ENCODE measurements around the gene RAB7A.

- TF ChIP-seq, protein P1, sequence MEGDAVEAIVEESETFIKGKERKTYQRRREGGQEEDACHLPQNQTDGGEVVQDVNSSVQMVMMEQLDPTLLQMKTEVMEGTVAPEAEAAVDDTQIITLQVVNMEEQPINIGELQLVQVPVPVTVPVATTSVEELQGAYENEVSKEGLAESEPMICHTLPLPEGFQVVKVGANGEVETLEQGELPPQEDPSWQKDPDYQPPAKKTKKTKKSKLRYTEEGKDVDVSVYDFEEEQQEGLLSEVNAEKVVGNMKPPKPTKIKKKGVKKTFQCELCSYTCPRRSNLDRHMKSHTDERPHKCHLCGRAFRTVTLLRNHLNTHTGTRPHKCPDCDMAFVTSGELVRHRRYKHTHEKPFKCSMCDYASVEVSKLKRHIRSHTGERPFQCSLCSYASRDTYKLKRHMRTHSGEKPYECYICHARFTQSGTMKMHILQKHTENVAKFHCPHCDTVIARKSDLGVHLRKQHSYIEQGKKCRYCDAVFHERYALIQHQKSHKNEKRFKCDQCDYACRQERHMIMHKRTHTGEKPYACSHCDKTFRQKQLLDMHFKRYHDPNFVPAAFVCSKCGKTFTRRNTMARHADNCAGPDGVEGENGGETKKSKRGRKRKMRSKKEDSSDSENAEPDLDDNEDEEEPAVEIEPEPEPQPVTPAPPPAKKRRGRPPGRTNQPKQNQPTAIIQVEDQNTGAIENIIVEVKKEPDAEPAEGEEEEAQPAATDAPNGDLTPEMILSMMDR (IDR thresholded peaks at IDR 0.05): no peak
- TF ChIP-seq POLR2A (IDR thresholded peaks at IDR 0.05): no peak
These were observed 123.0 kb downstream of the RAB7A start for GRCh38 chr3:128848936-128849335.

Measured in thyroid gland (tissue), 4 donors.